Measurements from ENCODE around the gene NKX3-2.

Gene NKX3-2

DNA sequence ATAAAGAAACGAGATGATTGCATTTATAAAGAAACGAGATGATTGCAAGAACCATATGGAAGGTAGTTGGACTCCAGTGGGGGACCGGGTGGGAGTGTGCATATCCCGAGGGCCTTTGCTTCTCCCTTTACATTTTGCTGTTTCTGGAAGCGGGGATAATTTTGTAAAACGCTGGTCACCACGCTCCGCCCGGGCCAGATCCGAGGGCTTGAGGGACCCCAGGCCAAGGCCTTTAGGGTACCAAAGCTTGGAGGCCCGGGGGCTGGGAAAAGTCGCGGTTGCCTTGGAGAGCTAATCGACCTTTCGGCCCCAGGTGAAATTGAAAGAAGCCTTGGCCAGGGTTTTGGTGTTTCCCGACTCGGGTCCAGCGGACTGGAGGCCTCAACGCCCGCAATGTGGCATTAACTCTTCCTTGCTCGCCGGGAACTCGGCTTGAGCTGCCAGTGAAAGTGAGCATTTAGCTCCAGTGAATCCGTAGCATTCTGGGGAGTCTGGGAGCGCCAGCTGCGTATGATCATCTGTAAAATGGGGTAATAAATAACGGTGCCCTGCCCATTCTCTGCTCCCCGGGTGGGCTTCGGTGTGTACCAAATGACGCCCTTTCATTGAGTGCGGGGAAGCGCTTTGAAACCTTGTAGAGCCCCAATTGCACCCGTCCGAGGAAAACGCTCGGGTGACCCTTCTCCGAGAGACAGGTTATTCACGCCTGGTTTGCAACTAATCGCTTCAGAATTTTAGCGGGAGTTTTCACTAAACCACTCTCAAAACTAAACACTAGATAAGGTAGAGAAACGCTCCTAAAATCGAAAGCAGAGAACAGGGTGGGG, 4.5 kb downstream of the NKX3-2 start:
- H3K4me1 ChIP-seq (ENCODE audit: insufficient read depth, low read length, poor library complexity, severe bottlenecking), result no peaks in the 10 kb centered on the region
- H3K27me3 ChIP-seq (ENCODE audit: insufficient read depth, low read length, poor library complexity, severe bottlenecking), result peaks cover 3% of the 10 kb centered on the region
- no peak overlapping the region for H3K4me2 ChIP-seq (ENCODE audit: low read depth, low read length, poor library complexity, severe bottlenecking)

DNA sequence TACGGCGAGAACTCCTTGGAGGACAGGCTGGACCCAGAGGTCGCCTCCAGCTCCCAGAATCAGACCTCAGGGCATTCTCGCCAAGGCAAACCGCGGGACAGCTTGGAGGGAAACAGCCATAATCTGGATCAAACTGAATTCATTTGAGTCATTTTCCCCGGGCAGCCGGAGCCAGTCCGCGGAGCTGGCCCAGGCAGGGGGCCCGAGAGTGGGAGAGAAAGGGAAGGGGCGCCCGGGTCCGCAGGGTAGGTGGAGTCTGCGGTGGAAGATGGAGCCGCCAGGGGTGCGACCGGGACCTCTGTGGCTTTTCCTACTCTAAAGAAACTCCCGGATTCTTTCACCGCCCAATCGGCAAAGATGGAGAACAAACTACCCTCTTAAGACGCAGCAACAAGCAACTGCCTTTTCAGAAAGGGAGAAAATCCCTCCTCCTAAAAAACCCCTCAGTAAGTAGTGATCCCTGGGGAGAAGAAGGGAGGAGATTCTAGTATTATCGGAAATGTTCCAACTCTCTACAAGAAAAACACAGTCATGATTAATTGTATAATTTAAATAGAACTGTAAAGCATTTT, 5.2 kb downstream of the NKX3-2 start:
- H3F3A ChIP-seq (ENCODE audit: low read depth), result no peaks in the 10 kb centered on the region

More for the DNA sequence above, 4.5 kb downstream of the NKX3-2 start:
- Histone ChIP-seq H3K9ac (ENCODE audit: low read depth, low read length, poor library complexity, severe bottlenecking) (no peak overlapping the region), H2AFZ (ENCODE audit: low read length) (no peak overlapping the region), H3K79me2 (ENCODE audit: insufficient read depth, low read length) (no peaks in the 10 kb centered on the region), H3K36me3 (ENCODE audit: insufficient read depth, low read length) (no peaks in the 10 kb centered on the region), H3K4me3 (ENCODE audit: low read length, poor library complexity, severe bottlenecking) (no peak overlapping the region), H3K9me3 (ENCODE audit: insufficient read depth, low read depth, low read length) (no peaks in the 10 kb centered on the region), H3F3A (ENCODE audit: low read depth) (no peaks in the 10 kb centered on the region), H3K9me2 (replicated peaks; ENCODE audit: low read depth, low read length) (no peaks in the 10 kb centered on the region), H4K20me1 (ENCODE audit: insufficient read depth, low read length, poor library complexity, severe bottlenecking) (no peaks in the 10 kb centered on the region)
- TF ChIP-seq, protein P1, sequence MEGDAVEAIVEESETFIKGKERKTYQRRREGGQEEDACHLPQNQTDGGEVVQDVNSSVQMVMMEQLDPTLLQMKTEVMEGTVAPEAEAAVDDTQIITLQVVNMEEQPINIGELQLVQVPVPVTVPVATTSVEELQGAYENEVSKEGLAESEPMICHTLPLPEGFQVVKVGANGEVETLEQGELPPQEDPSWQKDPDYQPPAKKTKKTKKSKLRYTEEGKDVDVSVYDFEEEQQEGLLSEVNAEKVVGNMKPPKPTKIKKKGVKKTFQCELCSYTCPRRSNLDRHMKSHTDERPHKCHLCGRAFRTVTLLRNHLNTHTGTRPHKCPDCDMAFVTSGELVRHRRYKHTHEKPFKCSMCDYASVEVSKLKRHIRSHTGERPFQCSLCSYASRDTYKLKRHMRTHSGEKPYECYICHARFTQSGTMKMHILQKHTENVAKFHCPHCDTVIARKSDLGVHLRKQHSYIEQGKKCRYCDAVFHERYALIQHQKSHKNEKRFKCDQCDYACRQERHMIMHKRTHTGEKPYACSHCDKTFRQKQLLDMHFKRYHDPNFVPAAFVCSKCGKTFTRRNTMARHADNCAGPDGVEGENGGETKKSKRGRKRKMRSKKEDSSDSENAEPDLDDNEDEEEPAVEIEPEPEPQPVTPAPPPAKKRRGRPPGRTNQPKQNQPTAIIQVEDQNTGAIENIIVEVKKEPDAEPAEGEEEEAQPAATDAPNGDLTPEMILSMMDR (conservative IDR thresholded peaks at IDR 0.05; ENCODE audit: low read length), result no peak
- TF ChIP-seq EZH2phosphoT487 (IDR thresholded peaks at IDR 0.05; ENCODE audit: borderline replicate concordance), result no peak

DNA sequence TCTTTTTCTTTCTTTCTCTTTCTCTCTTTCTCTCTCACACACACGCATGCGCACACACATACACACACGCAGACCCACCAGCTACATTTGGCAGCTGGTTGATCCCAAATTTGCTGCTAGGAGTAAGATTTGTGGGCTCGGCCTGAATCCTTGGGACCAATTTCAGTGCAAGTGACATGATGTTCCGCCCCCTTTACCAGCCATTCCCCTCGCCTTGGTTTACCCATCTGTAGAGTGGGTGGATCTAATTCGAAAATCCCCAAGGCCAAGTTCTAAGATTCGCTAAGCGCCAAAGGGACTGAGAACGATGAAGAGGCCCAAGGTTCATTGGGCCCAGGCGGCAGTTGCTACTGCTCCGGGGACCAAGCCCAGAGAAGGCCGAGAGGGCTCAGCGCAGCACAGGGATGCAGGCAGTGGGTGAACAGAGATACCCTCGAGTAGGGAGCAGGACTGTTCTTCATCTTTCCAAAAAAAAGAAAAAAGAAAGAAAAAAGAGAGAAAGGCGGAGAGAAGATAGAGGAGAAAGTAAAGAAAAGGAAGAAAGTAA, 5.8 kb downstream of the NKX3-2 start:
- no peak for TF ChIP-seq EZH2phosphoT487 (IDR thresholded peaks at IDR 0.05; ENCODE audit: borderline replicate concordance)
- TF ChIP-seq, protein P1 (conservative IDR thresholded peaks at IDR 0.05; ENCODE audit: low read length), result no peak
- Histone ChIP-seq H3K9me2 (replicated peaks; ENCODE audit: low read depth, low read length) (no peaks in the 10 kb centered on the region), H3K27me3 (ENCODE audit: insufficient read depth, low read length, poor library complexity, severe bottlenecking) (peaks cover 3% of the 10 kb centered on the region), H3K4me1 (ENCODE audit: insufficient read depth, low read length, poor library complexity, severe bottlenecking) (no peaks in the 10 kb centered on the region), H4K20me1 (ENCODE audit: insufficient read depth, low read length, poor library complexity, severe bottlenecking) (no peaks in the 10 kb centered on the region), H3F3A (ENCODE audit: low read depth) (no peaks in the 10 kb centered on the region), H3K36me3 (ENCODE audit: insufficient read depth, low read length) (no peaks in the 10 kb centered on the region), H3K9ac (ENCODE audit: low read depth, low read length, poor library complexity, severe bottlenecking) (no peak overlapping the region), H3K4me3 (ENCODE audit: low read length, poor library complexity, severe bottlenecking) (no peak overlapping the region), H3K9me3 (ENCODE audit: insufficient read depth, low read depth, low read length) (no peaks in the 10 kb centered on the region), H3K4me2 (ENCODE audit: low read depth, low read length, poor library complexity, severe bottlenecking) (no peak overlapping the region), H3K79me2 (ENCODE audit: insufficient read depth, low read length) (no peaks in the 10 kb centered on the region), H2AFZ (ENCODE audit: low read length) (no peak overlapping the region)

More for the DNA sequence above, 5.2 kb downstream of the NKX3-2 start:
- Histone ChIP-seq H3K36me3 (ENCODE audit: insufficient read depth, low read length) (no peaks in the 10 kb centered on the region), H3K9me3 (ENCODE audit: insufficient read depth, low read depth, low read length) (no peaks in the 10 kb centered on the region), H3K9me2 (replicated peaks; ENCODE audit: low read depth, low read length) (no peaks in the 10 kb centered on the region), H2AFZ (ENCODE audit: low read length) (no peak overlapping the region), H3K9ac (ENCODE audit: low read depth, low read length, poor library complexity, severe bottlenecking) (no peak overlapping the region), H3K4me2 (ENCODE audit: low read depth, low read length, poor library complexity, severe bottlenecking) (no peak overlapping the region), H3K79me2 (ENCODE audit: insufficient read depth, low read length) (no peaks in the 10 kb centered on the region), H3K4me1 (ENCODE audit: insufficient read depth, low read length, poor library complexity, severe bottlenecking) (no peaks in the 10 kb centered on the region), H3K4me3 (ENCODE audit: low read length, poor library complexity, severe bottlenecking) (no peak overlapping the region), H3K27me3 (ENCODE audit: insufficient read depth, low read length, poor library complexity, severe bottlenecking) (peaks cover 3% of the 10 kb centered on the region), H4K20me1 (ENCODE audit: insufficient read depth, low read length, poor library complexity, severe bottlenecking) (no peaks in the 10 kb centered on the region)
- TF ChIP-seq, protein P1 (conservative IDR thresholded peaks at IDR 0.05; ENCODE audit: low read length), result no peak
- TF ChIP-seq EZH2phosphoT487 (IDR thresholded peaks at IDR 0.05; ENCODE audit: borderline replicate concordance), result no peak
